NT2/D1 (cell line): ENCODE data around the gene CARM1.

Experiments used
- SUZ12 ChIP-seq: IDR thresholded peaks from 2 replicates; pipeline ENCODE4 v1.6.1; 2011; ENCODE audit not compliant: insufficient read length, insufficient read depth; ENCODE audit errors: extremely low read depth
- YY1 ChIP-seq: IDR thresholded peaks from 2 replicates; pipeline ENCODE4 v1.6.1; 2011; ENCODE audit not compliant: insufficient read length, insufficient read depth

- TF ChIP-seq SUZ12 (no peak), YY1 (no peak)
These were observed 65.3 kb downstream of the CARM1 start for GRCh38 chr19:10936661-10937084.
